Measurements from ENCODE around the gene TSHR.

TSHR gene

DNA sequence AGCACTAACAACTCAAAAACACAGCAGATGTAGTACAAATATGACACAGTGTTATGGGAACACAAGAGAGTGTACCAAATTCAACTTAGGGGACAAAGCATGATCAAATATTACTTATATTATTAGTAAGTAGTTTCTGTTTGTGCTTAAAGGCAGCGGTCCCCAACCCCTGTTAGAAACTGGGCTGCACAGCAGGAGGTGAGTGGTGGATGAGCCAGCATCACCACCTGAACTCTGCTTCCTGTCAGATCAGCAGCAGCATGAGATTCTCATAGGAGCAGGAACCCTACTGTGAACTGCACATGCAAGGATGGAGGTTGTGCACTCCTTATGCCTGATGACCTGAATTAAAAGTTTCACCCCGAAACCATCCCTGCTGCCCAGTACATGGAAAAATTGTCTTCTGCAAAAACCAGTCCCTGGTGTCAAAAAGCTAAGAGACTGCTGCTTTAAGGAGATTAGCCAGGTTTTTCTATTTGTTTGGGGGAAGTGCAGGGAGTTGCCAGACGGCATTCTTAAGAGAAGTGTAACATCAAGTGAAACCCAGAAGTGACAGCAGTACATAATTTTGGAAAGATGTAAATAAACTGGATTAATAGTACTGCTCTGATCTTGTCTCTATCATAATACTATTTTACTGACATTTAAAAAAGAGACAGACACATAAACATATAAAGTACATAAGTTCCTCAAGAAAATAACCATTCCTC is 238.7 kb downstream of the TSHR start:
- DNase-seq: no peak

Data from SW 1271 (cell line).